GM12874 (cell line): ENCODE measurements around the gene CRB1.

ENCODE experiments used
- CTCF ChIP-seq: IDR thresholded peaks from 2 replicates; pipeline ENCODE4 v1.5.1; 2011; ENCODE audit warnings: low read depth, mild to moderate bottlenecking, control low read depth, low read length, moderate library complexity; ENCODE audit not compliant: insufficient read depth

Gene CRB1

GRCh38 chr1:197521118-197521739, 253.2 kb downstream of the CRB1 start:
- TF ChIP-seq CTCF: peak; percentile 38; the same call in 1 of the 2 replicates

- TF ChIP-seq CTCF: no peak
These were observed 258.8 kb downstream of the CRB1 start for GRCh38 chr1:197526736-197527371.
